H9 (cell line): Measurements from ENCODE around the gene FCAMR. TPM values are rescaled to one million over a fixed set of nuclear protein-coding genes. Genes with fewer than 3 reads are reported as not detected.

Experiments
- DNase-seq: peaks from one replicate; pipeline ENCODE4 v3.0.0-alpha.2; 2017
- H2AFZ ChIP-seq: one replicate; pipeline ENCODE4 v1.6.1; 2013; ENCODE audit warnings: mild to moderate bottlenecking, low read length, control low read depth, moderate library complexity
- H2AK5ac ChIP-seq: 2 replicates; pipeline ENCODE4 v1.6.1; 2013; ENCODE audit warnings: low read length, control low read depth, mixed read lengths; ENCODE audit not compliant: insufficient read length
- H2BK120ac ChIP-seq: one replicate; pipeline ENCODE4 v1.6.1; 2013; ENCODE audit warnings: low read depth, mild to moderate bottlenecking, low read length, control low read depth, inconsistent platforms; ENCODE audit not compliant: poor library complexity, severe bottlenecking
- H2BK12ac ChIP-seq: 2 replicates; pipeline ENCODE4 v1.6.1; 2013; ENCODE audit warnings: low read length, control low read depth, mixed read lengths, low read depth; ENCODE audit not compliant: insufficient read length
- H2BK15ac ChIP-seq: 2 replicates; pipeline ENCODE4 v1.6.1; 2013; ENCODE audit warnings: low read depth, low read length, control low read depth
- H2BK20ac ChIP-seq: one replicate; pipeline ENCODE4 v1.6.1; 2013; ENCODE audit warnings: low read depth, mild to moderate bottlenecking, low read length, control low read depth, inconsistent platforms; ENCODE audit not compliant: poor library complexity, severe bottlenecking
- H2BK5ac ChIP-seq: 2 replicates; pipeline ENCODE4 v1.6.1; 2013; ENCODE audit warnings: low read length, control low read depth, mixed read lengths; ENCODE audit not compliant: insufficient read length
- H3K14ac ChIP-seq: 2 replicates; pipeline ENCODE4 v1.6.1; 2013; ENCODE audit warnings: low read length, control low read depth; ENCODE audit not compliant: insufficient read depth
- H3K18ac ChIP-seq: 2 replicates; pipeline ENCODE4 v1.6.1; 2013; ENCODE audit warnings: low read depth, mild to moderate bottlenecking, mixed read lengths, low read length, control low read depth; ENCODE audit not compliant: insufficient read length
- H3K23ac ChIP-seq: 2 replicates; pipeline ENCODE4 v1.6.1; 2013; ENCODE audit warnings: low read length, control low read depth, mixed read lengths, low read depth; ENCODE audit not compliant: insufficient read length
- H3K23me2 ChIP-seq: 2 replicates; pipeline ENCODE4 v1.6.1; 2013; ENCODE audit warnings: low read depth, mild to moderate bottlenecking, mixed read lengths, low read length, control low read depth; ENCODE audit not compliant: insufficient read length, poor library complexity, severe bottlenecking
- H3K27ac ChIP-seq: 2 replicates; pipeline ENCODE4 v1.5.1; 2013; ENCODE audit warnings: low read length, control low read depth, mixed read lengths, low read depth; ENCODE audit not compliant: insufficient read length
- H3K27me3 ChIP-seq: 2 replicates; pipeline ENCODE4 v1.6.1; 2013; ENCODE audit warnings: low read length, control low read depth, inconsistent platforms; ENCODE audit not compliant: insufficient read depth
- H3K4ac ChIP-seq: 2 replicates; pipeline ENCODE4 v1.6.1; 2013; ENCODE audit warnings: low read depth, mild to moderate bottlenecking, control low read depth, inconsistent platforms, low read length, moderate library complexity
- H3K4me1 ChIP-seq: 2 replicates; pipeline ENCODE4 v1.6.1; 2013; ENCODE audit warnings: low read length, control low read depth, inconsistent platforms; ENCODE audit not compliant: insufficient read depth
- H3K4me2 ChIP-seq: 2 replicates; pipeline ENCODE4 v1.6.1; 2013; ENCODE audit warnings: low read length, control low read depth, mixed read lengths; ENCODE audit not compliant: insufficient read length, insufficient read depth
- H3K56ac ChIP-seq: 2 replicates; pipeline ENCODE4 v1.6.1; 2013; ENCODE audit warnings: low read depth, mild to moderate bottlenecking, mixed read lengths, low read length, control low read depth; ENCODE audit not compliant: insufficient read length
- H3K79me1 ChIP-seq: 2 replicates; pipeline ENCODE4 v1.6.1; 2013; ENCODE audit warnings: low read depth, mild to moderate bottlenecking, moderate library complexity, low read length, control low read depth, inconsistent platforms; ENCODE audit not compliant: insufficient read depth, poor library complexity, severe bottlenecking
- H3K79me2 ChIP-seq: 2 replicates; pipeline ENCODE4 v1.6.1; 2013; ENCODE audit warnings: low read length, control low read depth, inconsistent platforms; ENCODE audit not compliant: insufficient read depth
- H3K9ac ChIP-seq: 2 replicates; pipeline ENCODE4 v1.6.1; 2013; ENCODE audit warnings: low read length, control low read depth, mixed read lengths; ENCODE audit not compliant: insufficient read length; ENCODE audit errors: extremely low read depth
- H3K9me3 ChIP-seq: one replicate; pipeline ENCODE4 v1.6.1; 2013; ENCODE audit warnings: low read depth, low read length, inconsistent platforms; ENCODE audit not compliant: control insufficient read depth
- H3T11ph ChIP-seq: one replicate; pipeline ENCODE4 v1.6.1; 2013; ENCODE audit warnings: mild to moderate bottlenecking, low read length, control low read depth, inconsistent platforms
- H4K20me1 ChIP-seq: one replicate; pipeline ENCODE4 v1.6.1; 2013; ENCODE audit not compliant: control insufficient read depth, insufficient read length, insufficient read depth
- H4K5ac ChIP-seq: 2 replicates; pipeline ENCODE4 v1.6.1; 2013; ENCODE audit warnings: low read depth, mild to moderate bottlenecking, mixed read lengths, low read length, control low read depth; ENCODE audit not compliant: insufficient read length
- H4K8ac ChIP-seq: replicated peaks from 2 replicates; pipeline ENCODE4 v1.6.1; 2013; ENCODE audit warnings: low read length, control low read depth, mixed read lengths, low read depth; ENCODE audit not compliant: insufficient read length
- H4K91ac ChIP-seq: 2 replicates; pipeline ENCODE4 v1.6.1; 2013; ENCODE audit warnings: low read depth, mild to moderate bottlenecking, moderate library complexity, mixed read lengths, low read length, control low read depth; ENCODE audit not compliant: insufficient read length
- H3K27ac Mint-ChIP-seq, 3 experiments: 2 replicates in 2 of 3; 3 replicates in 1 of 3; pipeline ENCODE4 v1.8.0; 2020 to 2021; ENCODE audit warnings: mixed read lengths in 3 of 3, mild to moderate bottlenecking in 1 of 3, moderate library complexity in 1 of 3
- H3K27me3 Mint-ChIP-seq: 2 replicates; pipeline ENCODE4 v1.8.0; 2021; ENCODE audit warnings: low read depth, mild to moderate bottlenecking, moderate library complexity, mixed read lengths
- H3K36me3 Mint-ChIP-seq, 3 experiments: 2 replicates in 2 of 3; 3 replicates in 1 of 3; pipeline ENCODE4 v1.8.0; 2020 to 2021; ENCODE audit warnings: low read depth in 3 of 3, mixed read lengths in 3 of 3; ENCODE audit not compliant: insufficient read depth in 1 of 3
- H3K4me1 Mint-ChIP-seq, 2 experiments: 2 replicates each; pipeline ENCODE4 v1.8.0; 2020; ENCODE audit warnings: mixed read lengths in 2 of 2
- H3K4me3 Mint-ChIP-seq, 2 experiments: 2 replicates in 1 of 2; 3 replicates in 1 of 2; pipeline ENCODE4 v1.8.0; 2020 to 2021; ENCODE audit warnings: mild to moderate bottlenecking in 2 of 2, mixed read lengths in 2 of 2, moderate library complexity in 1 of 2
- H3K9me3 Mint-ChIP-seq, 2 experiments: 2 replicates in 1 of 2; 3 replicates in 1 of 2; pipeline ENCODE4 v1.8.0; 2020; ENCODE audit warnings: mild to moderate bottlenecking in 2 of 2, mixed read lengths in 2 of 2, moderate library complexity in 1 of 2
- WGBS: extraction: QIAGEN DNeasy Blood & Tissue Kit; methylation state at CpG from one replicate; pipeline ENCODE4 v1.1.7; 2013; ENCODE audit warnings: missing lambda C conversion rate, low lambda C conversion rate, mixed read lengths; ENCODE audit not compliant: insufficient read length; ENCODE audit errors: extremely low coverage; 5-methylcytosine and 5-hydroxymethylcytosine counted together
- total RNA-seq: library from RNA; stranded (reverse); gene quantifications from 2 replicates; pipeline ENCODE4 v1.2.1, GENCODE V29; 2021
- TF ChIP-seq, protein P1 (sequence below): fragments of 200-600 bp; sonication (generic); conservative IDR thresholded peaks from 3 replicates; pipeline ENCODE4 v1.8.0; 2021; ENCODE audit warnings: antibody characterized with exemption, mild to moderate bottlenecking

Gene FCAMR
- total RNA-seq, 1 experiment from 2014 or later, result not detected

DNA sequence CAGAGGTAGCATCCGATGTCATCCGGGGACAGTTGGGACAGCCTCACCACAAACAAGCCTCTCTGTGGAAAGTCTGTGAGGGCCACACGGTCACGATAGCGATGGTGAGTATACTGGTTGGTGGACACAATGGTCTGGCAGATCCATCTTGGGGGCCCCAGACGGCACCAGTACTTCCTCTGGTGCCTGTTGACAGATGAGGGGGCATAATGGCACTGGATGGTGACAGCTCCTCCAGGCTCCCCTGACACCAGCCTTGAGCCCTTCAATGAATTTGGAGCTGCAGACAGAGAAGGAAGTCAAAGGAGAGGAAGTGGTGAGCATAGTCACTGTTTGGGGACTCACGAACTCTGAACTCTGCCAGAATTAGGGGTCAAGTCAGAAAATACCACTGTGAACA is 8.0 kb downstream of the FCAMR start:
- H3K4me3 Mint-ChIP-seq, result no peak overlapping the region
- no peak overlapping the region; a peak in 1 of 7 replicates for H3K27ac Mint-ChIP-seq
- TF ChIP-seq, protein P1, sequence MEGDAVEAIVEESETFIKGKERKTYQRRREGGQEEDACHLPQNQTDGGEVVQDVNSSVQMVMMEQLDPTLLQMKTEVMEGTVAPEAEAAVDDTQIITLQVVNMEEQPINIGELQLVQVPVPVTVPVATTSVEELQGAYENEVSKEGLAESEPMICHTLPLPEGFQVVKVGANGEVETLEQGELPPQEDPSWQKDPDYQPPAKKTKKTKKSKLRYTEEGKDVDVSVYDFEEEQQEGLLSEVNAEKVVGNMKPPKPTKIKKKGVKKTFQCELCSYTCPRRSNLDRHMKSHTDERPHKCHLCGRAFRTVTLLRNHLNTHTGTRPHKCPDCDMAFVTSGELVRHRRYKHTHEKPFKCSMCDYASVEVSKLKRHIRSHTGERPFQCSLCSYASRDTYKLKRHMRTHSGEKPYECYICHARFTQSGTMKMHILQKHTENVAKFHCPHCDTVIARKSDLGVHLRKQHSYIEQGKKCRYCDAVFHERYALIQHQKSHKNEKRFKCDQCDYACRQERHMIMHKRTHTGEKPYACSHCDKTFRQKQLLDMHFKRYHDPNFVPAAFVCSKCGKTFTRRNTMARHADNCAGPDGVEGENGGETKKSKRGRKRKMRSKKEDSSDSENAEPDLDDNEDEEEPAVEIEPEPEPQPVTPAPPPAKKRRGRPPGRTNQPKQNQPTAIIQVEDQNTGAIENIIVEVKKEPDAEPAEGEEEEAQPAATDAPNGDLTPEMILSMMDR, result no peak
- H3K27me3 Mint-ChIP-seq, result peaks cover 2% of the 10 kb centered on the region
- no peaks in the 10 kb centered on the region for H3K9me3 ChIP-seq
- no peak overlapping the region for H3K14ac ChIP-seq
- H2AFZ ChIP-seq, result no peak overlapping the region
- no peak overlapping the region for H3K4ac ChIP-seq
- no peaks in the 10 kb centered on the region for H3K4me1 ChIP-seq
- H3K18ac ChIP-seq, result no peak overlapping the region
- no peak overlapping the region for H2BK12ac ChIP-seq
- H2BK15ac ChIP-seq, result no peak overlapping the region
- H2BK5ac ChIP-seq, result no peak overlapping the region
- H4K91ac ChIP-seq, result no peak overlapping the region
- H3K27ac ChIP-seq, result no peak overlapping the region
- no peaks in the 10 kb centered on the region for H4K20me1 ChIP-seq
- no CpG with 5 or more reads among the region's 7 CpGs for WGBS
- H3K4me2 ChIP-seq, result no peak overlapping the region
- no peak overlapping the region for H3K56ac ChIP-seq
- no peaks in the 10 kb centered on the region for H3K4me1 Mint-ChIP-seq
- no peaks in the 10 kb centered on the region for H3K27me3 ChIP-seq
- H3K36me3 Mint-ChIP-seq, result no peaks in the 10 kb centered on the region; a peak in 1 of 7 replicates
- H3K9me3 Mint-ChIP-seq, result no peaks in the 10 kb centered on the region
- no peaks in the 10 kb centered on the region for H3K79me1 ChIP-seq
- no peak overlapping the region for H3T11ph ChIP-seq
- H4K5ac ChIP-seq, result no peak overlapping the region
- no peak overlapping the region for H3K9ac ChIP-seq
- H2AK5ac ChIP-seq, result no peak overlapping the region
- no peaks in the 10 kb centered on the region for H3K23me2 ChIP-seq
- no peak overlapping the region for H4K8ac ChIP-seq
- no peak for DNase-seq
- H2BK120ac ChIP-seq, result no peak overlapping the region
- H3K23ac ChIP-seq, result no peak overlapping the region
- no peaks in the 10 kb centered on the region for H3K79me2 ChIP-seq
- no peak overlapping the region for H2BK20ac ChIP-seq
